Right atrium auricular region (tissue), 2 donors: Measurements from ENCODE around the gene ASF1B. TPM values are rescaled to one million over a fixed set of nuclear protein-coding genes. Genes with fewer than 3 reads are reported as not detected.

Source experiments
- DNase-seq: peaks from one replicate; pipeline ENCODE4 v3.0.0-alpha.2; 2019; ENCODE audit warnings: low spot score
- H3K27ac ChIP-seq, 2 donors: fragments of 200-600 bp; sonication (generic); 1 replicate in 1 of 2; 2 replicates in 1 of 2; pipeline ENCODE4 v1.5.1; 2016 to 2019
- H3K27me3 ChIP-seq, 2 donors: fragments of 200-600 bp; sonication (generic); one replicate each; pipeline versions ENCODE4 v1.5.1 to v1.6.0; 2017 to 2019
- H3K36me3 ChIP-seq: fragments of 200-600 bp; sonication (generic); one replicate; pipeline ENCODE4 v1.5.1; 2016
- H3K4me1 ChIP-seq, 2 donors: fragments of 200-600 bp; sonication (generic); one replicate each; pipeline versions ENCODE4 v1.5.1 to v1.6.0; 2017 to 2019
- H3K4me3 ChIP-seq, 2 donors: fragments of 200-600 bp; sonication (generic); 1 replicate in 1 of 2; 2 replicates in 1 of 2; pipeline ENCODE4 v1.5.1; 2017 to 2019; ENCODE audit warnings: mild to moderate bottlenecking in 1 of 2, moderate library complexity in 1 of 2
- H3K9me3 ChIP-seq, 2 donors: fragments of 200-600 bp; sonication (generic); one replicate each; pipeline ENCODE4 v1.5.1; 2019
- total RNA-seq, 2 donors: library from RNA; depleted of rRNA; stranded (reverse); fragments of >200 nt; gene quantifications; one replicate each; pipeline ENCODE4 v1.1.0, GENCODE V29; 2016
- TF ChIP-seq, protein P1 (sequence below), 2 donors: fragments of 200-600 bp; sonication (generic); IDR thresholded peaks; one replicate each; pipeline ENCODE4 v1.5.1; 2019; ENCODE audit warnings: antibody characterized with exemption in 2 of 2

Gene ASF1B
- total RNA-seq, 2 donors from 2014 or later: 0.43 to 1.4 TPM

DNA sequence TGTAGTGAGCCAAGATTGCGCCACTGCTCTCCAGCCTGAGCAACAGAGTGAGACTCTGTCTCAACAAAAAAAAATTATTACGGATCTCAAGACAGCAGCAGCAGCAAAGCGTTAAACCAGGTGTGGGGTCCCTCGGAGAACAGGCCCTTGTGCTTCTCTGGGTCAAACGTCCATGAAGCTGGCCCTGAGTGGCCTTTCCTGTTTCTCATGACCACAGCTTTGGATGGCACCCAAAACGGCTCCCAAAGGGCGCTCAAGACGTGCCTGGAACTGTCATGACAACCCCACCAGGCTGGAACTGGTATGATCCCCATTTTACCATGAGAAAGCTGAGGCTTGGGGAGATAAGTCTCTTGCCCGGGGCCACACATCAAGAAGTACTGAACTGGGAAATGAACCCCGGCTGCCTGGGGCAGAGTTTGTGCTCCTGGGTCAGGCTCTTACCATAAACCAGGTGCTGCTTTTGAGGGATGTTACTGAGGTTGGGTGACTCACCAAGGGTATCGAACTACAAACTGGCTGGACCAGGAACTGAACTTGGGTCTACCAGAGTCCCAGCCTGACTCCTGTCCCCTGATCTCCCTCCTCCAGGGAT lies 34.2 kb downstream of the ASF1B start:
- Histone ChIP-seq H3K27ac (peak overlapping the region in 1 of 2 donors; percentile 27), H3K36me3 (peaks cover 75% of the 10 kb centered on the region), H3K27me3 (no peaks in the 10 kb centered on the region), H3K9me3 (no peaks in the 10 kb centered on the region), H3K4me1 (peaks cover 0 to 20% of the 10 kb centered on the region in 2 donors), H3K4me3 (no peak overlapping the region)
- no peak for DNase-seq
- TF ChIP-seq, protein P1, sequence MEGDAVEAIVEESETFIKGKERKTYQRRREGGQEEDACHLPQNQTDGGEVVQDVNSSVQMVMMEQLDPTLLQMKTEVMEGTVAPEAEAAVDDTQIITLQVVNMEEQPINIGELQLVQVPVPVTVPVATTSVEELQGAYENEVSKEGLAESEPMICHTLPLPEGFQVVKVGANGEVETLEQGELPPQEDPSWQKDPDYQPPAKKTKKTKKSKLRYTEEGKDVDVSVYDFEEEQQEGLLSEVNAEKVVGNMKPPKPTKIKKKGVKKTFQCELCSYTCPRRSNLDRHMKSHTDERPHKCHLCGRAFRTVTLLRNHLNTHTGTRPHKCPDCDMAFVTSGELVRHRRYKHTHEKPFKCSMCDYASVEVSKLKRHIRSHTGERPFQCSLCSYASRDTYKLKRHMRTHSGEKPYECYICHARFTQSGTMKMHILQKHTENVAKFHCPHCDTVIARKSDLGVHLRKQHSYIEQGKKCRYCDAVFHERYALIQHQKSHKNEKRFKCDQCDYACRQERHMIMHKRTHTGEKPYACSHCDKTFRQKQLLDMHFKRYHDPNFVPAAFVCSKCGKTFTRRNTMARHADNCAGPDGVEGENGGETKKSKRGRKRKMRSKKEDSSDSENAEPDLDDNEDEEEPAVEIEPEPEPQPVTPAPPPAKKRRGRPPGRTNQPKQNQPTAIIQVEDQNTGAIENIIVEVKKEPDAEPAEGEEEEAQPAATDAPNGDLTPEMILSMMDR (IDR thresholded peaks at IDR 0.05): no peak

DNA sequence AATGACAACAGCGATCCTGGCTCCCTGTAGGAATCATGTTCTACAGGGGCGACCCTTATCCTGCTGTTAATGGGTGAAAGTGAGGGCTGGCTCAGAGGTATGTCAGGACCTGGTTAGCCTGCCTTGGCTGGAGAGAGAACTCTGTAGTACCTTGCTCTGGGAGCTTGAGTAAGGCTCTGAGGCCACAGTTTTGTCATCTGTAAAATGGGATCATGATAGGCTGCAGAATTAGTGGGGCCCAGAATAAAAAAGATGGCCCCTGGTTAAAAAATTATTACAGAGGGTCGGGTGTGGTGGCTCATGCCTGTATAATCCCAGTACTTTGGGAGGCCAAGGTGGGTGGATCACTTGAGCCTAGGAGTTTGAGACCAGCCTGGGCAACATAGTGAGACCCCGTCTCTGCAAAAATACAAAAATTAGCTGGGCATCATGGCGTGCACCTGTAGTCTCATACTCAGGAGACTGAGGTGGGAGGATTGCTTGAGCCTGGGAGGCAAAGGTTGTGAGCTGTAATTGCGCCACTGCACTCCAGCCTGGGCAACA lies 35.3 kb downstream of the ASF1B start:
- TF ChIP-seq, protein P1 (IDR thresholded peaks at IDR 0.05): no peak
- no peak overlapping the region for H3K4me3 ChIP-seq
- H3K36me3 ChIP-seq: peaks cover 82% of the 10 kb centered on the region
- no peak overlapping the region for H3K27ac ChIP-seq
- H3K27me3 ChIP-seq: no peaks in the 10 kb centered on the region
- no peak for DNase-seq
- H3K4me1 ChIP-seq: peaks cover 0 to 15% of the 10 kb centered on the region in 2 donors
- no peaks in the 10 kb centered on the region for H3K9me3 ChIP-seq

DNA sequence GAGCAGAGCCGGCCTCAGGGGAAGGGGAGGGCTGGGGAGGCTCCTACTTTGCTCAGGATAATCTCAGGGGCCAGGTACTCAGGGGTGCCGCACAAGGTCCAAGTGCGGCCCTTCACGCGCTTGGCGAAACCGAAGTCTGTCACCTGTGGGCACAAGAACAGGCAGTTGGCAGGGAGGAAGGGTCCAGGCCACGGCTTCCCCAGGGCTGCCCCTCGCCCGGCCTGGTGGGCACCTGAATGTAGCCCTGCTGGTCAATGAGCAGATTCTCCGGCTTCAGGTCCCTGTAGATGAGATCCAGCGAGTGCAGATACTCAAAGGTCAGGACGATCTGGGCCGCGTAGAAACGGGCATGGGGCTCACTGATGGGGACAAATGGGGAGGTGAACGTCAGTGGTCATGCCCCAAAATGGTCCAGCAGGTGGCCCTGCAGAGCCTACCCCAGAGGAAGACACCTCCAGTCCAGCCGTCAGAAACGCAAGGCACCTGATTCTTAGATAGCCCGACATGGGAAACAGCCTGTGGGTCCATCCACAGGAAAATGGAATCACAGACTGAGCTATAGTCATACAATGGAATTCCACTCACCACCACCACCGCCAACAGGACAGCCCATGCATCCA lies 38.7 kb downstream of the ASF1B start:
- Histone ChIP-seq H3K27ac (no peak overlapping the region), H3K4me1 (peaks cover 0 to 10% of the 10 kb centered on the region in 2 donors), H3K36me3 (peaks cover 62% of the 10 kb centered on the region), H3K27me3 (no peaks in the 10 kb centered on the region), H3K4me3 (no peak overlapping the region), H3K9me3 (peaks cover 4 to 11% of the 10 kb centered on the region in 2 donors)
- DNase-seq: no peak
- TF ChIP-seq, protein P1 (IDR thresholded peaks at IDR 0.05): peak in 1 of 2 donors; percentile 49

DNA sequence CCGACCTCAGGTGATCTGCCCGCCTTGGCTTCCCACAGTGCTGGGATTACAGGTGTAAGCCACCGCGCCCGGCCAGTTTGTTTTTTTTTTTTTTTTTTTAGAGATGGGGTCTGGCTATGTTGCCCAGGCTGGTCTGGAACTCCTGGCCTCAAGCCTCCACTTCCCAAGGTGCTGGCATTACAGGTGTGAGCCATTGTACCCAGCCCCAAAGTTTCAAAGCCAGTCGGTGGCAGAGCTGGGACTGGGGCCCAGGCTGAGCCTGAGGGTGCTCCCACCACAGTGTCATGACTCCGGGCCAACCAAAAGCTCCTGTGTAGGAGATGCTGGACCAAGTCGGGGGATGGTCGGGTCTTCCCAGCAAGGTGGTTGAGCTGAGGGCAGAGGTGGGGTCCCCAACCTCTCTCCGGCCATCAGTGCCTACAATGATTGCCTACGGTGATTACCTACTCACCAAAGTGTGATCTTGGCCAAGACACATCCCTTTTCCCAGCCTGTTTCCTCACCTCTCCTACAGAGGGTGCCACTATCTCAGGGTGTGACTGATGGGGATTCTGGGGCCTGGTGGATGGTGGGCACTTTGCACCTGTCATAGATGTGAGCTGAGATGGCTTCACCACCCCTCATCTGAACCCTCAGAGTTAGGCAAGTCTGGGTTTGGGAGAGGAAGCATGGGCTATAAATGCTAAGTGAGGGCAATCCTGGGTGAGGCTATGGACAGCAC lies 40.0 kb downstream of the ASF1B start:
- peaks cover 0 to 5% of the 10 kb centered on the region in 2 donors for H3K4me1 ChIP-seq
- no peaks in the 10 kb centered on the region for H3K27me3 ChIP-seq
- no peak for DNase-seq
- peaks cover 50% of the 10 kb centered on the region for H3K36me3 ChIP-seq
- peaks cover 4 to 13% of the 10 kb centered on the region in 2 donors for H3K9me3 ChIP-seq
- H3K4me3 ChIP-seq: no peak overlapping the region
- TF ChIP-seq, protein P1 (IDR thresholded peaks at IDR 0.05): peak in 1 of 2 donors; percentile 18
- H3K27ac ChIP-seq: no peak overlapping the region

DNA sequence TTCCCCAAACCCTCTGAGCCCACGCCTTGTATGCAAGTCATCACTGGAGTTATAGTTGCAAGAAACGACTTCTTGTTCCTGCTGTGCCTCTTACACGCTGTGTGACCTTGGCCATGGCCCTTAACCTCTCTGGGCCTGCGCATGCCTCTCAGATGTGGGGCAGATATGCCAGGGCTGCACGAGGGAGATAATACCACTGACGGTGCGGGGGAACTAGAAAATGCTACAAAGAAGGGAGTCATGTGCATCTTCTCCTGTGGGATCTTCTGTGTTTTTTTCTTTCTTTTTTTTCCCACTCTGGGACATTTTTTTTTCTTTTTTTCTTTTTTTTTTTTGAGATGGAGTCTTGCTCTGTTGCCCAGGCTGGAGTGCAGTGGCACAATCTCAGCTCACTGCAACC lies 41.5 kb downstream of the ASF1B start:
- H3K4me3 ChIP-seq: no peak overlapping the region
- H3K9me3 ChIP-seq: peaks cover 4 to 13% of the 10 kb centered on the region in 2 donors
- H3K36me3 ChIP-seq: peaks cover 34% of the 10 kb centered on the region
- TF ChIP-seq, protein P1 (IDR thresholded peaks at IDR 0.05): no peak
- peaks cover 0 to 7% of the 10 kb centered on the region in 2 donors for H3K4me1 ChIP-seq
- no peak for DNase-seq
- no peak overlapping the region for H3K27ac ChIP-seq
- no peaks in the 10 kb centered on the region for H3K27me3 ChIP-seq
